Prostate gland (tissue), 2 donors: Measurements from ENCODE around the gene TM4SF18.

ENCODE experiments used
- CTCF ChIP-seq, 4 experiments: fragments of 200-600 bp in 2 of 4; fragments of 450-650 bp in 2 of 4; sonication (generic) in 2 of 4; IDR thresholded peaks; 1 replicate in 3 of 4; 2 replicates in 1 of 4; pipeline ENCODE4 v1.5.1; 2016 to 2019; ENCODE audit warnings: antibody characterized with exemption in 4 of 4, mild to moderate bottlenecking in 2 of 4, moderate library complexity in 2 of 4
- POLR2AphosphoS5 ChIP-seq: sonication (generic); formaldehyde crosslinking; IDR thresholded peaks from one replicate; pipeline ENCODE4 v1.6.1; 2017; ENCODE audit warnings: antibody characterized with exemption

DNA sequence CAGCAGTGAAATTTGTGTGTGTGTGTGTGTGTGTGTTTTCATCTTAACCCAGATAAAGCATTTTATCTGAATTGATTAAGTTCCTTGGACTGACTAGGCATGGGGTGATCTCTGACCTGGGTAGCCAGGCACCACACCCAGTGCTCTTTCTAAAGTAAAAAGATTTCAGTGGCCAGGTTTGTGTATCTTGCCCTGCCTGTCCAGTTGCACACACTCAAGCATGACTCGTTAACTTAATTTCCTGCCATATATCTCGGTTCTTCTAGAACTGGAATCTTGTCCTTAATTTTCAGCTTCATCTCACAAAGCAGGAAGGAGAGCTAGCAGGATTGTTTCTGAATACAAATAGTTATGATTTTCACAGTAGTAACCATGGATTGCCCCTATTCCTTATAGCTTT is 17.0 kb downstream of the TM4SF18 start:
- TF ChIP-seq CTCF (IDR thresholded peaks at IDR 0.05) (no peak), POLR2AphosphoS5 (no peak)
